ENCODE measurements around the gene SLC7A5. TPM values are rescaled to one million over a fixed set of nuclear protein-coding genes. Genes with fewer than 3 reads are reported as not detected.
"Not testable (repeated sequence)": the region's sequence is repeated elsewhere in the genome, so short reads cannot be mapped to it uniquely, and the experiment has no call there.

SLC7A5 gene
- total RNA-seq, 1 donor from 2014 or later: 191 TPM

- intact Hi-C loops (cut with micrococcal nuclease): no loop called here
These were observed 45.0 kb downstream of the SLC7A5 start for GRCh38 chr16:87824016-87824990.

GRCh38 chr16:87823181-87823929 lies 46.0 kb downstream of the SLC7A5 start:
- intact Hi-C loops (cut with micrococcal nuclease): no loop called here

GRCh38 chr16:87822108-87822970 lies 47.0 kb downstream of the SLC7A5 start:
- intact Hi-C loops (cut with micrococcal nuclease): no loop called here

GRCh38 chr16:87821376-87822107 lies 47.8 kb downstream of the SLC7A5 start:
- intact Hi-C loops (cut with micrococcal nuclease): no loop called here

GRCh38 chr16:87819983-87820382 lies 49.3 kb downstream of the SLC7A5 start:
- intact Hi-C loops (cut with micrococcal nuclease): no loop called here

GRCh38 chr16:87819282-87819681 lies 50.0 kb downstream of the SLC7A5 start:
- intact Hi-C loops (cut with micrococcal nuclease): no loop called here

GRCh38 chr16:87818533-87819161 lies 50.7 kb downstream of the SLC7A5 start:
- intact Hi-C loops (cut with micrococcal nuclease): no loop called here

- intact Hi-C loops (cut with micrococcal nuclease): no loop called here
These were observed 51.4 kb downstream of the SLC7A5 start for GRCh38 chr16:87817910-87818309.

GRCh38 chr16:87817370-87817769 lies 51.9 kb downstream of the SLC7A5 start:
- intact Hi-C loops (cut with micrococcal nuclease): not testable (repeated sequence)

- intact Hi-C loops (cut with micrococcal nuclease): no loop called here
These were observed 52.7 kb downstream of the SLC7A5 start for GRCh38 chr16:87816507-87817100.

GRCh38 chr16:87815567-87815966 lies 53.7 kb downstream of the SLC7A5 start:
- intact Hi-C loops (cut with micrococcal nuclease): no loop called here

- intact Hi-C loops (cut with micrococcal nuclease): no loop called here
These were observed 57.1 kb downstream of the SLC7A5 start for GRCh38 chr16:87812200-87812656.

GRCh38 chr16:87811454-87811853 lies 57.9 kb downstream of the SLC7A5 start:
- intact Hi-C loops (cut with micrococcal nuclease): not testable (repeated sequence)

GRCh38 chr16:87809150-87809902 lies 60.0 kb downstream of the SLC7A5 start:
- intact Hi-C loops (cut with micrococcal nuclease): no loop called here

GRCh38 chr16:87808108-87808507 lies 61.2 kb downstream of the SLC7A5 start:
- intact Hi-C loops (cut with micrococcal nuclease): no loop called here

- intact Hi-C loops (cut with micrococcal nuclease): loop anchor here (1.0 kb wide), 1 partner anchor 28 kb away; no protein-coding TSS in a partner anchor
These were observed 62.4 kb downstream of the SLC7A5 start for GRCh38 chr16:87806641-87807546.

- intact Hi-C loops (cut with micrococcal nuclease): loop anchor here (1.0 kb wide), 1 partner anchor 27 kb away; no protein-coding TSS in a partner anchor
These were observed 63.1 kb downstream of the SLC7A5 start for GRCh38 chr16:87806261-87806640.

GRCh38 chr16:87803385-87803784 lies 65.9 kb downstream of the SLC7A5 start:
- intact Hi-C loops (cut with micrococcal nuclease): no loop called here

All from T-helper 1 cell treated with Interleukin-12 subunit alpha and Interleukin-12 subunit beta and Interleukin-4 antibody, amounts not matched to agents 30 ng/mL and 1 ng/mL, for 36 hours (primary cell).